Activated naive CD4-positive, alpha-beta T cell treated with anti-CD3 and anti-CD28 coated beads, Interleukin-2, amount 50 U/mL, for 72 hours (primary cell): Measurements from ENCODE around the gene MICAL3. TPM values are rescaled to one million over a fixed set of nuclear protein-coding genes. Genes with fewer than 3 reads are reported as not detected.
"Not testable (repeated sequence)": the region's sequence is repeated elsewhere in the genome, so short reads cannot be mapped to it uniquely, and the experiment has no call there.

Experiments used
- ATAC-seq, 2 donors: fragments of 150-1000 bp; cut with Tn5 transposase; 2 replicates each; pipeline ENCODE4 v1.10.0; 2021; ENCODE audit warnings: mild to moderate bottlenecking in 2 of 2, moderate library complexity in 2 of 2
- DNase-seq, 2 donors: peaks; one replicate each; pipeline ENCODE4 v3.0.0; 2021 to 2022; ENCODE audit warnings: low spot score in 2 of 2
- H3K27ac Mint-ChIP-seq, 2 donors: one replicate each; pipeline ENCODE4 v1.8.0; 2022; ENCODE audit warnings: mild to moderate bottlenecking in 2 of 2, mixed read lengths in 2 of 2
- H3K36me3 Mint-ChIP-seq, 2 donors: one replicate each; pipeline ENCODE4 v1.8.0; 2022; ENCODE audit warnings: mixed read lengths in 2 of 2
- H3K9me3 Mint-ChIP-seq, 2 donors: one replicate each; pipeline ENCODE4 v1.8.0; 2022; ENCODE audit warnings: mixed read lengths in 2 of 2
- total RNA-seq, 2 donors: library from RNA; stranded (reverse); gene quantifications; one replicate each; pipeline ENCODE4 v1.2.3, GENCODE V29; 2022

MICAL3 gene
- total RNA-seq, 2 donors from 2014 or later: 19.5 to 30.2 TPM

DNA sequence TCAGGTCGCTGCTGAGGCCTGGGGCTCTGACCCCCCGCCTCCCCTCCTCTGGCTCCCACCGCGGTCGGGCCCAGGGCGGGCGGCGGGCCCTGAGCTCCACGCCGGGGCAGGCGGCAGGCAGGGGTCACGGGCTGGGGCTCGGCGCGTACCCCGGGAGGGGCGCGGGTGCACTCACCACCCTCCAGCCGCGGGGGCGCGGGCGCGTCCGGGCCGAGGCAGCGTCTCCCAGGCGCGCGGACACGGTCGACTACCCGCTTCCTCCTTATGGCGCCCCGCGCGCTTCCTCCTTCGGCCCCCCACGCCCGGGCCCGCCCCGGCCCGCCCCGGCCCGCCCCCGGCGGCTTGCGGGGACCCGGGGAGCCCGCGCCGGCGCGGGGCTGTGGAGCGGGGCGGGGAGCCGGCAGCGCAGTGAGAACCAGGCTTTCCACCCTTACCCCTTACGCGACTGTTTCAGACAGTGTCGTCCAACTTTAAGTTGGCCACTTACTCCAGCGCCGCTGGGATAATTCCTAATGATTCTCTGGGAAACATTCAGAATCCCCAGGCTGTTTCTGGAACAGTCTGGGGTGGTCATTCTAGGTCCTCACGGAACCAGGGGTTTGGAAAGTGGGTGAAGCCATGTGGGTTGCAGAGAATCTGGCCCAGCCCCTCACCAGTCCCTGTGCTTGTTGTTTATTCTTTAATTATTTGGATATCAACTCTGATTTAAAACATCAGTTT, 250.0 kb downstream of the MICAL3 start, which contains the start of gene BID:
BID (minus strand) TSS at position 264 of the 720 bp plus-strand sequence. CDS start 24,353 bp downstream, outside the sequence.
- ATAC-seq: peak; percentile 9 to 32
- Mint-ChIP-seq H3K27ac (peak within 1 kb of the TSS in 1 of 2 donors; percentile 79), H3K36me3 (peaks cover 0 to 4% of the 10 kb centered on the region in 2 donors), H3K9me3 (no peaks in the 10 kb centered on the region)
- no peak for DNase-seq

- Mint-ChIP-seq H3K36me3 (peaks cover 0 to 4% of the 10 kb centered on the region in 2 donors), H3K27ac (peak overlapping the region in 1 of 2 donors; percentile 79), H3K9me3 (no peaks in the 10 kb centered on the region)
- ATAC-seq (peak; percentile 67 to 75), DNase-seq (peak; percentile 64 to 87)
Observed at GRCh38 chr22:17773606-17774205, 250.7 kb downstream of the MICAL3 start.

- H3K27ac Mint-ChIP-seq: peak overlapping the region in 1 of 2 donors; percentile 79
Observed at GRCh38 chr22:17772958-17773605, 251.3 kb downstream of the MICAL3 start.

GRCh38 chr22:17772249-17772957, 252.0 kb downstream of the MICAL3 start:
- DNase-seq (no peak), ATAC-seq (no peak)
- peaks cover 0 to 4% of the 10 kb centered on the region in 2 donors for H3K36me3 Mint-ChIP-seq
- no peak overlapping the region for H3K27ac Mint-ChIP-seq
- no peaks in the 10 kb centered on the region for H3K9me3 Mint-ChIP-seq

More at GRCh38 chr22:17772958-17773605, 251.3 kb downstream of the MICAL3 start:
- DNase-seq (no peak), ATAC-seq (peak in 1 of 2 donors; percentile 1)
- Mint-ChIP-seq H3K9me3 (no peaks in the 10 kb centered on the region), H3K36me3 (peaks cover 0 to 4% of the 10 kb centered on the region in 2 donors)

DNA sequence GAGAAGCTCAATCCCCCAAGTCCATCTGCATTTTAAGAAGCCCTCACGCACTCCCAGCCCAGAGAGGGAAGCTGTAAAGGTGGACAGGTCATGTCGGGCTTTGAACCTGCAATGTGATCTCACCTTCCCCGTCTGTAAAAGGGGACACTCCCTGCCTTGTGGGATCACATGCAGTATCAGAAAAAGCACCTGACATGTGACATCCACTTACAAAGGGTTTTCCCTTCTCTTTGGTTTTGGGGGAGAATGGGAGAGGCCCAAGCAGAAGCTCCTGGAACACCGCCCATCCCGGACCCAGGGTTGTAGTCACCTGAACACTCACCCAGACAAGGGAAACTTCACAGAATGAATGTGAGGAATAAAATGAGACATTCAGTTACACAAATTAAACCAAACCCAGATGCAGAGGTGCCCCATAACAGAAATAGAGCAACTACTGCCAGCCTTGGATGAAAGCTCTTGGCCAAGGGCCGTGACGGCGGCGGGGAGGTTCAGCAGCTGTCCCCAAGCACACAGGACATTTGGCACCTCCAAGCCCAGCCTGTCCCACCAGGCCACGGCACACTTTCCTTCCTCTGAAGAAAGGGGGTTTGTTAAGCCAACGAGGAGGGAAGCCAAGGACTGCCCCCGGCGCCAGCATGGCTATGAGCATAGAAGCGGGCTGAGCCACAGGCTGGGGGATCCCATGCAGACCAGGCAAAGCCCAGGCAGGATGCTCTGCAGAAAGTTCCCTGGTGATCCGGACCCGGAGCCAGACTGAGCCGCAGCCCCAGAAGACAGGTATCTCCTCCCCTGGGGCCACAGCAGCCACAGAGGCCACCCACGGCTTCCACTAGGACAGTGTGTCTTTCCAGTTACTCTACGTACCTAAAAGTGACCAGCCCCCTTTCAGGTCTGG, 253.9 kb downstream of the MICAL3 start:
- no peak for ATAC-seq
- no peak for DNase-seq
- H3K27ac Mint-ChIP-seq: peak overlapping the region in 1 of 2 donors; percentile 69
- peaks cover 0 to 4% of the 10 kb centered on the region in 2 donors for H3K36me3 Mint-ChIP-seq
- no peaks in the 10 kb centered on the region for H3K9me3 Mint-ChIP-seq

DNA sequence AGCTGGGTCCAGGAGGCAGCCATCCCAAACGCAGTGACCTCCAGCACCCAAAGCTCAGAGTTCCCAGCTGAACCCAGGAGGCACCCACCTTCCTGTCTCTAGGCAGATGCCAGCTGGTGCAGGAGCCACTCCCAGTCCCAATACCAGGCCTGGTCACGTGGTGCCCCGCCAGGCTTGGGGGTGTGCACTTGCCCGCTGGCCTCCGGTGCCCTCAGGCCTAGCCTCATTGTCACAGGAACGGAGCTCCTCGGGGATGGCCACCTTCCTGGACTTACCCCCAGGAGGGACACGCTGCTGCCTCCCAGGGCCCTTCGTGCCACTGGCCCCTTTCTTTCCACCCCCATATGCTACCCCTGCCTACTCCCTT, 254.7 kb downstream of the MICAL3 start:
- Mint-ChIP-seq H3K36me3 (peaks cover 0 to 4% of the 10 kb centered on the region in 2 donors), H3K9me3 (no peaks in the 10 kb centered on the region), H3K27ac (peak overlapping the region in 1 of 2 donors; percentile 69)
- no peak for DNase-seq
- ATAC-seq: no peak

- ATAC-seq: no peak
- DNase-seq: no peak
- H3K36me3 Mint-ChIP-seq: peaks cover 0 to 4% of the 10 kb centered on the region in 2 donors
- H3K27ac Mint-ChIP-seq: peak overlapping the region in 1 of 2 donors; percentile 69
- H3K9me3 Mint-ChIP-seq: no peaks in the 10 kb centered on the region
Observed at GRCh38 chr22:17769013-17769715, 255.2 kb downstream of the MICAL3 start.

GRCh38 chr22:17767233-17768065, 256.9 kb downstream of the MICAL3 start:
- Mint-ChIP-seq H3K9me3 (no peaks in the 10 kb centered on the region), H3K27ac (peak overlapping the region in 1 of 2 donors; percentile 83), H3K36me3 (peaks cover 0 to 4% of the 10 kb centered on the region in 2 donors)
- peak; percentile 93 to 96 for ATAC-seq
- peak; percentile 57 to 78 for DNase-seq

DNA sequence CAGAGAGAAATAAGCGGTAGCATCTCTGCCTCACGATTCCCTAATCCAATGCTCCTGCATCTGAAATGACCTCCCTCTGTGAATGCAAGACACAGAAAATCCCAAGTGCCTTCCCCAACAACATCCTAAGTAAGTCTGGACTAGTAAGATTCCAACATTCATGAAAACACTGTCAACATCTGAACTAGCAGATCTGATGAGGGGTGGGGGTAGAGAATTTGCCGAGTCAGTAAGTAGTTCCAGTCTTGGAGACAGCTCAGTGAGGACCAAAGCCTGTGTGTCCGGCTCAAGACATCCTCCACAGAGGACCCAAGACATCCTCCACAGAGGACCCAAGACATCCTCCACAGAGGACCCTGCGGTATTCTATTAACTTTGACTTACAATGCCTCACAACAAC, 259.5 kb downstream of the MICAL3 start:
- DNase-seq, H3K36me3 Mint-ChIP-seq, H3K9me3 Mint-ChIP-seq, ATAC-seq, H3K27ac Mint-ChIP-seq: not testable (repeated sequence)

- no peaks in the 10 kb centered on the region for H3K9me3 Mint-ChIP-seq
- no peaks in the 10 kb centered on the region for H3K36me3 Mint-ChIP-seq
- DNase-seq: no peak
- H3K27ac Mint-ChIP-seq: no peak overlapping the region
- no peak for ATAC-seq
Observed at GRCh38 chr22:17764036-17764435, 260.3 kb downstream of the MICAL3 start.

DNA sequence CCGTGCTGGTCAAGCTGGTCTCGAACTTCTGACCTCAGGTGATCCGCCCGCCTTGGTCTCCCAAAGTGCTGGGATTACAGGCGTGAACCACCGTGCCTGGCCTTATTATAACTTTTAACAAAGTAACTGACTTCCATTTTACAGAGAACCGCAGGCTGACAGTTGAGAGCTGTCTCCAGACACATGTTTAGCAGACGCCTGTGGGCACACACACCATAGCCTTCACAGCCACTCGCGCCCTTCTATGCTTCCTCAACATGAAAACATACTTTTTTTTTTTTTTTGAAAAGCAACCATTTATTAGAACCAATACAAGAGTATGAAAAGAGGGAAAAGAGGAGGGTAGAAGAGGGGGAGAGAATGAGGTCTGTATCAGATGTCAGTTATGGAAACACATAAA, 260.9 kb downstream of the MICAL3 start:
- ATAC-seq, H3K9me3 Mint-ChIP-seq, H3K36me3 Mint-ChIP-seq, H3K27ac Mint-ChIP-seq, DNase-seq: not testable (repeated sequence)

GRCh38 chr22:17761138-17761488, 263.2 kb downstream of the MICAL3 start:
- Mint-ChIP-seq H3K27ac (no peak overlapping the region), H3K36me3 (no peaks in the 10 kb centered on the region)

GRCh38 chr22:17754233-17754925, 270.0 kb downstream of the MICAL3 start:
- Mint-ChIP-seq H3K27ac (peak overlapping the region in 1 of 2 donors; percentile 15), H3K9me3 (no peaks in the 10 kb centered on the region), H3K36me3 (no peaks in the 10 kb centered on the region)
- ATAC-seq (peak; percentile 47 to 73), DNase-seq (no peak)

More at GRCh38 chr22:17761138-17761488, 263.2 kb downstream of the MICAL3 start:
- ATAC-seq (no peak), DNase-seq (no peak)
- H3K9me3 Mint-ChIP-seq: no peaks in the 10 kb centered on the region

GRCh38 chr22:17753401-17753989, 270.9 kb downstream of the MICAL3 start:
- DNase-seq (no peak), ATAC-seq (no peak)
- Mint-ChIP-seq H3K27ac (no peak overlapping the region), H3K36me3 (no peaks in the 10 kb centered on the region), H3K9me3 (no peaks in the 10 kb centered on the region)
